Mesenchymal stem cell (in vitro differentiated cells and primary cell): Measurements from ENCODE around the gene POU2F3.

Source experiments
- DNase-seq: peaks from one replicate; pipeline ENCODE4 v3.0.0-alpha.2; 2013
- H2AFZ ChIP-seq: one replicate; pipeline ENCODE4 v1.6.1; 2013; ENCODE audit warnings: low read depth, mild to moderate bottlenecking, control low read depth, inconsistent platforms, low read length, moderate library complexity
- H2AK5ac ChIP-seq: 2 replicates; pipeline ENCODE4 v1.6.1; 2013; ENCODE audit warnings: low read length, moderate library complexity, mild to moderate bottlenecking, inconsistent platforms; ENCODE audit not compliant: severe bottlenecking
- H2BK120ac ChIP-seq: one replicate; pipeline ENCODE4 v1.6.1; 2013; ENCODE audit warnings: low read depth, mild to moderate bottlenecking, inconsistent platforms, low read length, moderate library complexity
- H2BK12ac ChIP-seq, 2 experiments: one replicate each; pipeline ENCODE4 v1.6.1; 2013; ENCODE audit warnings: inconsistent platforms in 2 of 2, low read length in 2 of 2, mild to moderate bottlenecking in 2 of 2, moderate library complexity in 2 of 2, control low read depth in 1 of 2
- H2BK15ac ChIP-seq: one replicate; pipeline ENCODE4 v1.6.1; 2013; ENCODE audit warnings: mild to moderate bottlenecking, low read depth, inconsistent platforms; ENCODE audit not compliant: poor library complexity, severe bottlenecking
- H2BK5ac ChIP-seq: 2 replicates; pipeline ENCODE4 v1.6.1; 2013; ENCODE audit warnings: low read depth, mild to moderate bottlenecking, low read length, control low read depth, inconsistent platforms; ENCODE audit not compliant: poor library complexity, severe bottlenecking
- H3K14ac ChIP-seq, 2 experiments: one replicate each; pipeline ENCODE4 v1.6.1; 2013; ENCODE audit warnings: inconsistent platforms in 2 of 2, low read length in 2 of 2, control low read depth in 1 of 2, mild to moderate bottlenecking in 1 of 2, moderate library complexity in 1 of 2
- H3K18ac ChIP-seq, 2 experiments: one replicate each; pipeline ENCODE4 v1.6.1; 2013; ENCODE audit warnings: inconsistent platforms in 2 of 2, low read length in 2 of 2, control low read depth in 1 of 2, low read depth in 1 of 2, mild to moderate bottlenecking in 1 of 2
- H3K23ac ChIP-seq, 2 experiments: one replicate each; pipeline ENCODE4 v1.6.1; 2013; ENCODE audit warnings: inconsistent platforms in 2 of 2, low read length in 2 of 2, mild to moderate bottlenecking in 2 of 2, moderate library complexity in 2 of 2, control low read depth in 1 of 2
- H3K27ac ChIP-seq: 2 replicates; pipeline ENCODE4 v1.5.1; 2013; ENCODE audit warnings: mild to moderate bottlenecking, moderate library complexity, low read length, control low read depth, inconsistent platforms; ENCODE audit not compliant: poor library complexity, severe bottlenecking
- H3K27me3 ChIP-seq, 2 experiments: 2 replicates each; pipeline versions ENCODE4 v1.6.1 to v1.7.0; 2013; ENCODE audit warnings: low read length in 2 of 2, mild to moderate bottlenecking in 2 of 2, moderate library complexity in 2 of 2, control low read depth in 1 of 2, inconsistent platforms in 1 of 2; ENCODE audit not compliant: control insufficient read depth in 1 of 2, insufficient read depth in 1 of 2
- H3K36me3 ChIP-seq, 2 experiments: 2 replicates each; pipeline versions ENCODE4 v1.6.1 to v1.7.0; 2013; ENCODE audit warnings: low read length in 2 of 2, control low read depth in 1 of 2, inconsistent platforms in 1 of 2, low read depth in 1 of 2, mild to moderate bottlenecking in 1 of 2; ENCODE audit not compliant: insufficient read depth in 2 of 2, control insufficient read depth in 1 of 2
- H3K4ac ChIP-seq, 2 experiments: one replicate each; pipeline ENCODE4 v1.6.1; 2013; ENCODE audit warnings: inconsistent platforms in 2 of 2, low read length in 2 of 2, mild to moderate bottlenecking in 2 of 2, moderate library complexity in 2 of 2, control low read depth in 1 of 2, low read depth in 1 of 2
- H3K4me1 ChIP-seq: 2 replicates; pipeline ENCODE4 v1.6.1; 2013; ENCODE audit warnings: low read depth, low read length, control low read depth; ENCODE audit not compliant: control insufficient read depth, insufficient read depth
- H3K4me2 ChIP-seq: 2 replicates; pipeline ENCODE4 v1.6.1; 2013; ENCODE audit warnings: low read length, mild to moderate bottlenecking, inconsistent platforms; ENCODE audit not compliant: poor library complexity, severe bottlenecking
- H3K4me3 ChIP-seq, 2 experiments: 2 replicates each; pipeline versions ENCODE4 v1.5.1 to v1.7.0; 2013; ENCODE audit warnings: low read length in 2 of 2, mild to moderate bottlenecking in 2 of 2, control low read depth in 1 of 2, low read depth in 1 of 2; ENCODE audit not compliant: insufficient read depth in 1 of 2
- H3K79me1 ChIP-seq: replicated peaks from 2 replicates; pipeline ENCODE4 v1.6.1; 2013; ENCODE audit warnings: mild to moderate bottlenecking, control low read depth, low read length, inconsistent platforms; ENCODE audit not compliant: poor library complexity, severe bottlenecking
- H3K9ac ChIP-seq: 2 replicates; pipeline ENCODE4 v1.7.0; 2013; ENCODE audit warnings: mild to moderate bottlenecking, low read length, moderate library complexity
- H3K9me3 ChIP-seq: 2 replicates; pipeline ENCODE4 v1.7.0; 2013; ENCODE audit warnings: mild to moderate bottlenecking, low read length; ENCODE audit not compliant: control insufficient read depth
- H4K8ac ChIP-seq: one replicate; pipeline ENCODE4 v1.6.1; 2013; ENCODE audit warnings: inconsistent platforms, mild to moderate bottlenecking, low read length, moderate library complexity
- H4K91ac ChIP-seq: one replicate; pipeline ENCODE4 v1.6.1; 2013; ENCODE audit warnings: mild to moderate bottlenecking, low read length, inconsistent platforms
- WGBS: methylation state at CpG from one replicate; pipeline ENCODE4 v1.1.7; 2013; ENCODE audit warnings: mixed read lengths; 5-methylcytosine and 5-hydroxymethylcytosine counted together

POU2F3 gene

GRCh38 chr11:120226714-120227113, 13.2 kb upstream of the POU2F3 start:
- Histone ChIP-seq H3K4me2 (no peak overlapping the region), H3K27ac (no peak overlapping the region), H3K4me3 (no peak overlapping the region), H2BK5ac (no peak overlapping the region), H3K23ac (no peak overlapping the region), H3K4me1 (peaks cover 19% of the 10 kb centered on the region), H3K79me1 (peaks cover 5% of the 10 kb centered on the region), H2BK120ac (no peak overlapping the region), H4K91ac (no peak overlapping the region), H3K9me3 (no peaks in the 10 kb centered on the region), H2AFZ (no peak overlapping the region), H2AK5ac (peak overlapping the region; percentile 24), H3K27me3 (peaks cover 0 to 4% of the 10 kb centered on the region in 2 experiments), H3K14ac (no peak overlapping the region), H4K8ac (no peak overlapping the region), H3K9ac (peak overlapping the region; percentile 30), H2BK12ac (peak overlapping the region in 1 of 2 experiments; percentile 1), H3K18ac (no peak overlapping the region), H3K4ac (no peak overlapping the region), H2BK15ac (no peak overlapping the region), H3K36me3 (peaks cover 38 to 88% of the 10 kb centered on the region in 2 experiments)
- WGBS, result 91% methylated on average over 12 of the region's 13 CpGs
- no peak for DNase-seq

GRCh38 chr11:120227228-120227852, 12.6 kb upstream of the POU2F3 start:
- Histone ChIP-seq H3K79me1 (peaks cover 2% of the 10 kb centered on the region), H3K27me3 (peaks cover 0 to 11% of the 10 kb centered on the region in 2 experiments), H4K91ac (no peak overlapping the region), H3K9ac (peak overlapping the region; percentile 36), H3K27ac (no peak overlapping the region), H3K14ac (no peak overlapping the region), H3K9me3 (no peaks in the 10 kb centered on the region), H4K8ac (no peak overlapping the region), H2AK5ac (no peak overlapping the region), H2BK5ac (no peak overlapping the region), H3K36me3 (peaks cover 38 to 89% of the 10 kb centered on the region in 2 experiments), H3K4ac (no peak overlapping the region), H3K23ac (no peak overlapping the region), H3K4me2 (no peak overlapping the region), H2BK15ac (no peak overlapping the region), H3K18ac (no peak overlapping the region), H3K4me3 (no peak overlapping the region), H2BK12ac (no peak overlapping the region), H3K4me1 (peaks cover 19% of the 10 kb centered on the region), H2AFZ (no peak overlapping the region), H2BK120ac (no peak overlapping the region)
- WGBS, result 78% methylated on average over 5 of the region's 5 CpGs
- no peak for DNase-seq

GRCh38 chr11:120228794-120229384, 11.1 kb upstream of the POU2F3 start:
- Histone ChIP-seq H3K36me3 (peaks cover 36 to 80% of the 10 kb centered on the region in 2 experiments), H2BK15ac (no peak overlapping the region), H3K79me1 (peaks cover 2% of the 10 kb centered on the region), H3K27me3 (peaks cover 0 to 25% of the 10 kb centered on the region in 2 experiments), H2AFZ (no peak overlapping the region), H3K14ac (no peak overlapping the region), H3K4me2 (no peak overlapping the region), H3K4ac (no peak overlapping the region), H3K4me1 (peaks cover 19% of the 10 kb centered on the region), H2BK12ac (no peak overlapping the region), H4K91ac (no peak overlapping the region), H3K27ac (no peak overlapping the region), H3K9me3 (no peaks in the 10 kb centered on the region), H2BK120ac (no peak overlapping the region), H3K9ac (no peak overlapping the region), H4K8ac (no peak overlapping the region), H3K4me3 (no peak overlapping the region), H3K18ac (no peak overlapping the region), H2BK5ac (no peak overlapping the region), H3K23ac (no peak overlapping the region), H2AK5ac (no peak overlapping the region)
- WGBS, result 81% methylated on average over 14 of the region's 16 CpGs
- no peak for DNase-seq

DNA sequence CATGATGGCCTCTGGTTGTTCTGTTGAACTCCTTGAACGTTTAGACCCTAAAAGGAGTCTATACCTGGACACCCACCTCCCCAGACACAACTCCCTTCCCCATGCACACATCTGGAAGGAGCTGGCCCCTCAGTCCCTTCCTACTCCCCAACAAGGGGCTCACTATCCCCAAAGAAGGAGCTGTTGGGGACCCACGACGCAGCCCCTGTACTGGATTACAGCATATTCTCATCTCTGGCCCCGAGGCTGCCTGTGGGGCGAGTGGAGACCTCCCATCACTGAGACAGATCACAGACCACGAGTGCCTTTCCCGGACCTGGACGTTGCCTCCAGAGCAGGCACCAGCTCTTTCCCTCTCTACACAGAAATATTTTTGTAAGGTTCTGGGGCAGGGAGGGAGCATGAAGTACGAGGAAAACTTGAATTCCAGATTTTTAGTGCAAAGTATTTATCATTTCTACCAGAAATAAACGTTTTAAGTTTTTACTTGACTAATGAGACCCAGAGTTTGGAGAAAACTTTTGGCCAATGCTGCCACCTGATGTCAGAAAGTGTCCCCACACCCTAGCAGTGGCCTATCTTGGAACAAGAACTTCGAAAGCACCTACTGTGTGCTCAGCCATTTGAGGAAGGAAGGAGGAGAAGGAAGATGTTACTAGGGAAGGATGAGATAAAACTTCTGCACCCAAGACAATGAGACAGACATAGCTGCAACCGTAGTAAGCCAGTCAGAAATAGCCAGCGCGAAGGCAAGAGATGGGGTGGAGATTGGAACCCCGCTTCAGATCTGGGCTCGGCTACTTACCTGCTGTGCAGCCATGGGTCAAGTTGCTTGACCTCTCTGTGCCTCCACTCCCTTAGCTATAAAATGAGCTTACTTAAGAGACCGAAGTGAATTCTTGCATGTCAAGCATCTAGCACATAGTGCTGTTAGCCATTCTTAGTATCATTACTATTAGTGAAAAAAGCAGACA, 10.2 kb upstream of the POU2F3 start:
- H3K14ac ChIP-seq, result no peak overlapping the region
- WGBS, result 65% methylated on average over 15 of the region's 17 CpGs
- peaks cover 17% of the 10 kb centered on the region for H3K4me1 ChIP-seq
- H3K4me2 ChIP-seq, result no peak overlapping the region
- no peak overlapping the region for H3K4ac ChIP-seq
- H3K4me3 ChIP-seq, result no peak overlapping the region
- no peak overlapping the region for H3K18ac ChIP-seq
- no peak overlapping the region for H2AK5ac ChIP-seq
- peaks cover 2% of the 10 kb centered on the region for H3K79me1 ChIP-seq
- no peak overlapping the region for H2BK5ac ChIP-seq
- no peak overlapping the region for H3K27ac ChIP-seq
- H4K8ac ChIP-seq, result no peak overlapping the region
- H3K9ac ChIP-seq, result peak overlapping the region; percentile 21
- H2BK120ac ChIP-seq, result no peak overlapping the region
- no peak overlapping the region for H4K91ac ChIP-seq
- H3K27me3 ChIP-seq, result peaks cover 0 to 32% of the 10 kb centered on the region in 2 experiments
- peak overlapping the region in 1 of 2 experiments; percentile 35 for H2BK12ac ChIP-seq
- H3K23ac ChIP-seq, result no peak overlapping the region
- H3K36me3 ChIP-seq, result peaks cover 36 to 71% of the 10 kb centered on the region in 2 experiments
- no peak overlapping the region for H2BK15ac ChIP-seq
- H3K9me3 ChIP-seq, result no peaks in the 10 kb centered on the region
- DNase-seq, result peak; percentile 49
- no peak overlapping the region for H2AFZ ChIP-seq
